Immature natural killer cell (primary cell): Measurements from ENCODE around the gene NTS. TPM values are rescaled to one million over a fixed set of nuclear protein-coding genes. Genes with fewer than 3 reads are reported as not detected.

ENCODE experiments used
- DNase-seq, 3 donors: peaks; one replicate each; pipeline ENCODE4 v3.0.0; 2022; ENCODE audit warnings: mixed read lengths in 1 of 3
- H3K27ac Mint-ChIP-seq, 6 donors: one replicate each; pipeline ENCODE4 v1.8.0; 2020; ENCODE audit warnings: mixed read lengths in 6 of 6, mild to moderate bottlenecking in 5 of 6, inconsistent platforms in 4 of 6, moderate library complexity in 3 of 6
- H3K27me3 Mint-ChIP-seq, 3 donors: one replicate each; pipeline ENCODE4 v1.8.0; 2020 to 2021; ENCODE audit warnings: low read depth in 3 of 3, mild to moderate bottlenecking in 3 of 3, mixed read lengths in 3 of 3, moderate library complexity in 3 of 3, inconsistent platforms in 1 of 3
- H3K36me3 Mint-ChIP-seq, 3 donors: one replicate each; pipeline ENCODE4 v1.8.0; 2020; ENCODE audit warnings: mixed read lengths in 3 of 3, inconsistent platforms in 2 of 3, mild to moderate bottlenecking in 2 of 3
- H3K4me1 Mint-ChIP-seq, 2 donors: one replicate each; pipeline ENCODE4 v1.8.0; 2020; ENCODE audit warnings: inconsistent platforms in 2 of 2, mild to moderate bottlenecking in 2 of 2, mixed read lengths in 2 of 2, moderate library complexity in 1 of 2
- H3K4me3 Mint-ChIP-seq, 5 donors: one replicate each; pipeline ENCODE4 v1.8.0; 2020; ENCODE audit warnings: mild to moderate bottlenecking in 5 of 5, mixed read lengths in 5 of 5, inconsistent platforms in 3 of 5, moderate library complexity in 3 of 5
- H3K9me3 Mint-ChIP-seq, 6 donors: one replicate each; pipeline ENCODE4 v1.8.0; 2020; ENCODE audit warnings: mild to moderate bottlenecking in 6 of 6, mixed read lengths in 6 of 6, inconsistent platforms in 4 of 6, moderate library complexity in 3 of 6
- polyA plus RNA-seq, 3 donors: library from polyadenylated mRNA; unstranded; fragments of 300-500 nt; fragmentation: Illumina TruSeq; gene quantifications; one replicate each; pipeline ENCODE4 v1.2.3, GENCODE V29; 2021

NTS gene, protein sequence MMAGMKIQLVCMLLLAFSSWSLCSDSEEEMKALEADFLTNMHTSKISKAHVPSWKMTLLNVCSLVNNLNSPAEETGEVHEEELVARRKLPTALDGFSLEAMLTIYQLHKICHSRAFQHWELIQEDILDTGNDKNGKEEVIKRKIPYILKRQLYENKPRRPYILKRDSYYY
- polyA plus RNA-seq = not detected

DNA sequence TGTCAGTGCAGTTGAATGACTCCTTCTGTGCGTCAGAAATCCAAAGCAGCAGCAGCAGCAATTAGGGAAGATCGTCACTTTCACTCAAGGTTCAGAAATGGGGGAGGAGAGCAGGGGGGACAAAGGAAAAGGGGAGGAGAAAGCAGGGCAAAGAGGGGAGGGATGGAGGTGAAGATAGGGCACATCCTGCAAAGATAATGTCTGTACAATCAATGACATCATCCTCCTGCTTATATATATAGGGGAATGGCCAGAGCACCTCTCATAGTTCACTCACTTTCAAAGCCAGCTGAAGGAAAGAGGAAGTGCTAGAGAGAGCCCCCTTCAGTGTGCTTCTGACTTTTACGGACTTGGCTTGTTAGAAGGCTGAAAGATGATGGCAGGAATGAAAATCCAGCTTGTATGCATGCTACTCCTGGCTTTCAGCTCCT is at the start of gene NTS:
NTS (plus strand) TSS at position 265 of the 431 bp plus-strand sequence; CDS start at position 374, 109 bp downstream.
- DNase-seq = no peak
- Mint-ChIP-seq H3K27me3 (peaks cover 0 to 2% (median 2%) of the 10 kb centered on the region in 3 donors), H3K27ac (no peak within 1 kb of the TSS), H3K4me1 (no peaks in the 10 kb centered on the region), H3K36me3 (no peaks in the 10 kb centered on the region), H3K9me3 (peaks cover 0 to 3% (median 0%) of the 10 kb centered on the region in 6 donors), H3K4me3 (no peak within 1 kb of the TSS)

DNA sequence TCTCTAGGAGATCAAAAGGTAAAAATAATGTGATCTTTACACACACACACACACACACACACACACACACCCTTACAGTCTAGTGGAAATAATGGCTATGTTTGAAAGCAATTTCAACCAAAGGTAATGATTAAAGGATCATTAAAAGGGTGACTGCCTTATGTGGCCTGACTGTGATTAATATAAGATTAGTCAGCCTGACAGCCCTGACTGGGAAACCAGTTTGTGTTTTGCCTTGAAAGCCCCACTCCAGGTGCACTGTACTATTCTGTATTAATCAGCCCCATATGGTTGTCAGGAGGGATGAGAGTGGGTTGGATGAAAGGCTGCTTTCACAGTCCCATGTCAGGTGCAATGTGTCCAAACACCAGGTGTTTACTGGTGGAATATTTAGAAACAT is 48.3 kb upstream of the NTS start:
- Mint-ChIP-seq H3K27me3 (peaks cover 0 to 3% (median 1%) of the 10 kb centered on the region in 3 donors), H3K27ac (no peak overlapping the region), H3K9me3 (peaks cover 1 to 14% (median 4%) of the 10 kb centered on the region in 6 donors), H3K4me1 (no peaks in the 10 kb centered on the region), H3K36me3 (peaks cover 0 to 6% (median 0%) of the 10 kb centered on the region in 3 donors), H3K4me3 (no peak overlapping the region)
- no peak for DNase-seq

DNA sequence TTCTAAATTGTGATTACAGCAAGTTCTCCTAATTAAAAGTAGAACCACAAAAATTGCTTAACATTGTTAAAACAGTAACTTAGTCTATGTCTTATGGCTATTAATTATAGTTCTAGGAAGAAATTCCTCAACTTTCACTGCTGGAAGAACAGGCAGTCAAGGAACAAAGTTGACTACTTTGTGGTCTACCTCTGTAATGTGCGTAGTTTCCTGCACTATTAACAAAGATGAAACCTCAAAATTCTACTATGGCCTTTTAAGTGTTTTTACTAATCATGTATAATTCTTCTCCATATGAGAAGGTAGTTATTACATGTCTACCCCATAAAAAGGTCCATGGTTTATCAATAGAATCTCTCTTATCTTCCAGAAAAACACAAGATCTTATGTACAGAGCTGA is 45.5 kb upstream of the NTS start:
- Mint-ChIP-seq H3K27me3 (peaks cover 0 to 3% (median 1%) of the 10 kb centered on the region in 3 donors), H3K4me1 (no peaks in the 10 kb centered on the region), H3K27ac (no peak overlapping the region), H3K9me3 (peaks cover 0 to 9% (median 3%) of the 10 kb centered on the region in 6 donors), H3K4me3 (no peak overlapping the region), H3K36me3 (peaks cover 0 to 6% (median 0%) of the 10 kb centered on the region in 3 donors)
- no peak for DNase-seq

DNA sequence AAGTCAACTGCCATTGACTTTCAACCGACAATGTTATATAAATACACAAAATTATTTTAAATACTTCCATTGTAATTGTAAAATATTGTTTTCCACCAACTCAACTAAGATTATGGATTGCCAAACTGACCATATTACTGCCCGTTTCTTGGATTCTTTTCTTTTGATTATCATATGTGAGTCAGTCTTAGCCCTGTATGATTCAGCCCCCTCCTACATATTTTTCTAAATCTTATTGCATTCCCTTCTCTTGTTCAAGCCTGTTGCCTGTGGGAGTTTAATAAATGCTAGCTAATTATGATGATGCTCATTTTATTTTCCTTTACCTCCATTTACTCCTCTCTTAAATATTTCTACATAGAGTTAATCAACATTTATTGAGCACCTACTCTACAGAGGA is 44.7 kb upstream of the NTS start:
- Mint-ChIP-seq H3K36me3 (peaks cover 0 to 6% (median 0%) of the 10 kb centered on the region in 3 donors), H3K27ac (no peak overlapping the region), H3K27me3 (peaks cover 0 to 3% (median 1%) of the 10 kb centered on the region in 3 donors), H3K4me1 (no peaks in the 10 kb centered on the region), H3K4me3 (no peak overlapping the region), H3K9me3 (peaks cover 0 to 9% (median 0%) of the 10 kb centered on the region in 6 donors)
- no peak for DNase-seq

DNA sequence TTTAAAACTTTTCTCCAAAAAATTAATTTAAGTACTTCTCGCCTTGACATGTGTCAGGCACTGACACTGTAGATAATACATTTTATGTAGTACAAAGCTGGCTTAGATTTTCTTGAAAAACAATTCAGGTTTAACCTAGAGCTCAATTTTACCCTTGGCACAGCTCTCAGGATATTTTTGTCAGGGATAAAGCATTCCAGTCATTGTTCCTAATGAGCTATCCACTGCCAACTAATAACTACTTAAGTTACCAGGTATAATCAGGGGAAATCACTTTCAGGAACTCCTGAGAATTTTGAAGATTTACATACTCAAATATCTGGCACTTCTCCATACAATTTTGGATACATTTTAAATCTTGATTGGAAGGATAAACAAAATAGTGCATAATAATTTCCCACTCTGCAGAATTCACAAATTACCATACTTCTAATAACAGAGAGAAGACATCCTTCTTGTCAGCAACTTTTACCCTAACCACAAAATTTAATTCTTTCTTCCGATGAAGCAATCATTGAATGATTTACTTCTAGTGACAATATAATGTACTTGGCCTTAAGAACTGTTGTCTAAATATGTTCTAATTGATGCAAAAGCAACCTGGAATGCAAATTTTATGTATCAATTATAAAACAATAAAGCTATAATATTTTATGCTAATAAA is 42.6 kb upstream of the NTS start:
- H3K4me1 Mint-ChIP-seq = no peaks in the 10 kb centered on the region
- no peak overlapping the region for H3K4me3 Mint-ChIP-seq
- no peak for DNase-seq
- peaks cover 1 to 3% (median 3%) of the 10 kb centered on the region in 3 donors for H3K27me3 Mint-ChIP-seq
- no peak overlapping the region for H3K27ac Mint-ChIP-seq
- H3K36me3 Mint-ChIP-seq = peaks cover 0 to 6% (median 0%) of the 10 kb centered on the region in 3 donors
- peaks cover 0 to 14% (median 2%) of the 10 kb centered on the region in 6 donors for H3K9me3 Mint-ChIP-seq

DNA sequence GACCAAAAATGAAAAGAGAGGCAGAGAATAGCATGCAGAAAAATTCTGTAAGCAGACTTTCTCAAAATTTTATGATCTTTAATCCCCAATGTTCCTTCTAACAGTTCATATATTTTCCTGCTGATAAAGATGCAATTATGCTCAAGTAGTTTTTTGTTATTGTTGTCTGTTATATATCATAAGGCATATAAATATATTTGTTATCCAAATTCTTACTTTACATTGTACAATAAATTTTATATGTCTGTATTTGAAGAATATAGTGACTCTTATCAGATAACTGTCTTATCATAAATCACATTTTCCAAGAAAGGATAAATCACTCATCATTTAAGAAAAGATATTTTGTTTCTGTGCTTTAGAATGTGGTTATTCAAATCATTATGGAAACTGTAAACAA is 40.5 kb upstream of the NTS start:
- H3K4me3 Mint-ChIP-seq = no peak overlapping the region
- no peak overlapping the region for H3K27ac Mint-ChIP-seq
- peaks cover 0 to 3% (median 3%) of the 10 kb centered on the region in 3 donors for H3K27me3 Mint-ChIP-seq
- H3K36me3 Mint-ChIP-seq = no peaks in the 10 kb centered on the region
- H3K9me3 Mint-ChIP-seq = peaks cover 0 to 8% (median under 1%) of the 10 kb centered on the region in 6 donors
- DNase-seq = no peak
- no peaks in the 10 kb centered on the region for H3K4me1 Mint-ChIP-seq

DNA sequence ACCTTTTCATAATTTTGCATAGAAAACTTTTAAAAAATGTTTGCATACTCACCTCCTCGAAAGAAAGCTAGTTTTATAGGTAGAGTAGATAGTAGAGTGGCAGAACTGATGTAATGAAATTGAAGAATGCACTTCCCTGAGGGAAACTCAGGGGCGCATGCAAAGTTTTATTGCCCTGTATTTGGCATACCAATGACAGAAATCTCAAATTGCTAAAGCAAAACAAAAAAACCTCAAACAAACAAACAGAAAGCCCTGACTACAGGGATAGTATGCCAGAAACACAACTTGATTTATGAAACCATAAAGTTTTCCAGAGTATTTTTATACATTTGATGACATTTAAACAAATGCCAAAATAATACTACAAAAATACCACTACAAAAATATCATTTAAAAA is 39.7 kb upstream of the NTS start:
- H3K4me3 Mint-ChIP-seq = no peak overlapping the region
- H3K36me3 Mint-ChIP-seq = no peaks in the 10 kb centered on the region
- no peak for DNase-seq
- H3K4me1 Mint-ChIP-seq = no peaks in the 10 kb centered on the region
- H3K27me3 Mint-ChIP-seq = peaks cover 0 to 3% (median 3%) of the 10 kb centered on the region in 3 donors
- H3K27ac Mint-ChIP-seq = no peak overlapping the region
- peaks cover 0 to 8% (median under 1%) of the 10 kb centered on the region in 6 donors for H3K9me3 Mint-ChIP-seq

DNA sequence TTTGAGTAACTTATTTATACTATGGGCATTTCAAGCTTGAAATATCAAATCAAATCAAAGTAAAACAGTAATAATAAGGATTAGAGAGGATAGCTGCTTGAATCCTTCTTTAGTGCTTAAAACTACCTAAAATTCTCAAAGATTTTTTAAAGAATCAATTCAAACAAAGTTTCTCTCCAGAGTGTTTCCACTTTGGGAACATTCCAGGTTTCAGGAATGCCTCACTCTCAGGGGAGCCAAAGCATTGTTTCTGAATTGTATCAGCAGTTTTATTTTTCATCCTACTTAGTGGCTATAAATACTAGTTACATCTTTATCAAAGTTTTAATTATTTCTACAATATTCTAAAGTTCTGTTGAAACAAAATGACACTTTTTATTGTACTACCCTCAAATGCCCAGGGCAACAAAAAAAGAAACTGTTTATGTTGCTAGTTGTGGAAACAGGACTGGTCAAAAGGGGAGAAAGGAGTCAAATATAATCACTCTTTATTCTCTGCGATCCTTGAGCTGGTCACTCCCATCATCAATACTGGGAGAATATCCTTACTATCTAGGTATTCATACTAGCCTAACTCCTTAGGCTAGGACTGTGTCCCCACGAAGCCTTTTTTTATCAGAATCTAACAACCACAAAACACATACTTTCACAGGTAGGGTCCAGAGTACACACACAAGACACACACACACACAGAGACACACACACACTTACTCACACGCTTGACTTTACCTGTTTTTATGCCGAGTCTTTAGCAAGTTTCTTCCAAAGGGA is 38.5 kb upstream of the NTS start:
- Mint-ChIP-seq H3K27me3 (peaks cover under 1 to 3% (median 2%) of the 10 kb centered on the region in 3 donors), H3K9me3 (peaks cover 0 to 8% (median under 1%) of the 10 kb centered on the region in 6 donors), H3K4me1 (no peaks in the 10 kb centered on the region), H3K27ac (no peak overlapping the region), H3K4me3 (no peak overlapping the region), H3K36me3 (no peaks in the 10 kb centered on the region)
- DNase-seq = no peak

DNA sequence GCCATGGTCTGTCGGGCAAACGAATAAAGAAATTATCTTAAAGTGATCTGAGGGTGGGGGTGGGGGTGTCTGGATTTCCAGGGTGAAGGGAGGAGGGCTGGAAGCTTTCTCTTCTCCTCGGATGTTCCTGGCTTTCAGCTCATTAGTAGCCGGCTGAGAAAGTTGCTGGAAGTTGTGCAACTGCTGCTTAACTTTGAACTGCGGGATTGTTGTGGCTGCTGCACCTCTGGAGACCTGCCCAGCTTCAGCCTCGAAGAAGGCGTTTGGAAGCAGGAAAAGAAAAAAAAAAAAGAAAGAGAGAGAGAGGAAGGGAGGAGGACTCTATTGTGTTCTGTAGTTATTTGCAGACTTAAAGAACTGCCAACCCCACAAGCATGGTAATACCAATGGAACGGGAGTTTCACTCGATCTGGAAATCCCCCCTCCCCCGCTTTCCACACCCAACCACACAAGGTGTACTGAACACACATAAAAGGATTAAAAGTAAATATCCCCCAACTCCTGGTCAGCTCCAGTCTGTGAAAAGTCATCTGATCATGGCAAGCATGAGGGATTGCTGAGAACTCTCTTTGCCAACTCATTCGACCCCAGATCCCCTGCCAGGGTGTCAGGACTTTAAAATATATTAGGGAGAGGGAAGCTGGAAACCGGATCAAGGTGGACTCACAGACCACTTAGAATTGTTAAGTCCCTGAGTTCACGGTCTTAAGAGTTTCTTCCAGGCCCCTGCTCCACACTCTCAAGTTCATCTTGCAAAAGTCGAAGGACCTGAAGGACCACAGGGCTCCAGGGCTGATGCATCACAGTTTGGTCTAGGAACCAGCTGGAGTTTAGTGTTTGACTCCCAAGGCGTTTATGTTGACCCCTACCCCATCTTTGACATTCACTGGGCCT is 37.7 kb upstream of the NTS start, which contains the start of gene RASSF9:
RASSF9 (minus strand) TSS at position 213 of the 894 bp plus-strand sequence; CDS start at position 5, 208 bp downstream.
- H3K4me3 Mint-ChIP-seq = no peak within 1 kb of the TSS
- DNase-seq = no peak
- no peaks in the 10 kb centered on the region for H3K4me1 Mint-ChIP-seq
- H3K9me3 Mint-ChIP-seq = peaks cover 0 to 8% (median under 1%) of the 10 kb centered on the region in 6 donors
- no peak within 1 kb of the TSS for H3K27ac Mint-ChIP-seq
- no peaks in the 10 kb centered on the region for H3K36me3 Mint-ChIP-seq
- H3K27me3 Mint-ChIP-seq = peaks cover 0 to 3% (median 2%) of the 10 kb centered on the region in 3 donors

DNA sequence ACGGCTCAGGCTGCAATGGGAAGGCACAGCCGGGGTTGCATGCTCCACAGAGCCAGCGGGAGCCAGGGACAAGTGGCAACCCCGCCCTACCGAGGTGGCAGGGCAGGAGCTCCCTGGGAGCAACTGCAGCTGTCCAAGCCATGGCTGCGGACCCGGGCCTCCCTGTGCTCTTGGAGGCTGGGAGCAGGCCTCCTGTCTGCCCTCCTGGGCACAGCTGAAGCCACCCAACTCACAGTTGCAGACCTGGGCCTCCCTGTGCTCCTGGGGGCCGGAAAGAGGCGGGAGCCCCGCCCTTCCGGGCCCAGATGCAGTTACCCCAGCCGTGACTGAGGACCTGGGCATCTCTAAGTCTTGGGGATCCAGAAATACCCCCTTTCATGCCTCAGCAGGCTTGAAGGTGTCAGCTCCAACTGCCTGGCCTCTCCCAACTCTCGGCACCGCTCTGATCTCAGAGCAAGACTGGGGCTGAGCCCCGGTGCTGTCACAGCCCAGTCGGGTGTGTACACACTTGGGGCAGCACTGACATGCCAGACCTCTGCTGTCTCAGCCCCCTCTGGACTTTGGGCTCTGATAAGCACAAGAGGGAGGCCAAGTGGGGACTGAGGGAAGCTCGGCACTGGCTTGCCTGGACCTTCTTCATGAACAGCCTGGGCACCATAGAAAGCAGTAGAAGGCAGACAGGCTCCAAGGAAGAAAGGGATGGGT is 30.3 kb upstream of the NTS start:
- Mint-ChIP-seq H3K27ac (no peak overlapping the region), H3K36me3 (no peaks in the 10 kb centered on the region), H3K4me1 (no peaks in the 10 kb centered on the region), H3K4me3 (no peak overlapping the region), H3K9me3 (peaks cover 0 to 7% (median 0%) of the 10 kb centered on the region in 6 donors), H3K27me3 (peaks cover 0 to 2% (median 0%) of the 10 kb centered on the region in 3 donors)
- DNase-seq = no peak

DNA sequence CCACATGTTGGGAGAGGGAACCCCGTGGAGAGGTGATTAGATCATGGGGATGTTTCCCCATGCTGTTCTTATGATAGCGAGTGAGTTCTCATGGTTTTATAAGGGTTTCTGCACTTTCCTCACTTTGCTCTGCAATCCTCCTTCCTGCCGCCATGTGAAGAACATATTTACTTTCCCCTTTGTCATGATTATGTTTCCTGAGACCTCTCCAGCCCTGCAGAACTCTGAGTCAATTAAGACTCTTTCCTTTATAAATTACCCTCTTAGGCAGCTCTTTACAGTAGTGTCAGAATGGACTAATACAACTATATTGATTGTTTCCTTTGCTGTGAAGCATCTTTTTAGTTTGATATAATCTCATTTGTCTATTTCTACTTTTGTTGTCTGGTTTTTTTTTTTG is 24.8 kb upstream of the NTS start:
- Mint-ChIP-seq H3K36me3 (no peaks in the 10 kb centered on the region), H3K4me3 (no peak overlapping the region), H3K4me1 (no peaks in the 10 kb centered on the region), H3K27ac (no peak overlapping the region), H3K27me3 (no peaks in the 10 kb centered on the region), H3K9me3 (peaks cover 0 to 11% (median under 1%) of the 10 kb centered on the region in 6 donors)
- no peak for DNase-seq

DNA sequence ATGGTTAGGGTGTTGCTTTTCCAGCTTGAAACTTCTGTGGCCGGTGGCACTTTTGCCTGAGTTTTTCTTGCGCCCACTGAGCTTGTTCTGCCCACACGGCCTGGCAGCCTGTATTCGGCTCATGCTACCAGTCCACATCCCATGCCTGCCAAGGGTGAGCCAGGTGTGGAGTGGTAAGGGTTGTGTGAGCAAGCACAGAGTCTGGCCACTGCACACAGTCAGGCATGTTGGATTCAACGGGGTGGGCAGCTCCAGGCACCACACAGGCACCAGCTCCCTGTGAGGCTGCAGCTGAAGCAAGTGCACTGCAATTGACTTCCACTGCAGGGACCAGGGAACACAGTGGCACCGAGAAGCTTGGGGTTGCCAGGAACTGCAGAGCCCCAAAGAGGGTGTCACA is 18.8 kb upstream of the NTS start:
- DNase-seq = no peak
- H3K36me3 Mint-ChIP-seq = no peaks in the 10 kb centered on the region
- no peaks in the 10 kb centered on the region for H3K4me1 Mint-ChIP-seq
- peaks cover 0 to 9% (median under 1%) of the 10 kb centered on the region in 6 donors for H3K9me3 Mint-ChIP-seq
- H3K27ac Mint-ChIP-seq = no peak overlapping the region
- H3K4me3 Mint-ChIP-seq = no peak overlapping the region
- no peaks in the 10 kb centered on the region for H3K27me3 Mint-ChIP-seq
